ENCODE data around the gene MPO. TPM values are rescaled to one million over a fixed set of nuclear protein-coding genes. Genes with fewer than 3 reads are reported as not detected.

The MPO gene
- total RNA-seq, 2 donors from 2014 or later = 0.57 TPM; not detected in 1

- WGBS = 73% methylated on average over 5 of the region's 5 CpGs
- Histone ChIP-seq H3K4me3 (no peak within 1 kb of the TSS), H3K36me3 (no peaks in the 10 kb centered on the region), H3K27me3 (replicated peaks; ENCODE audit: insufficient read depth) (no peaks in the 10 kb centered on the region), H3K4me1 (replicated peaks) (no peaks in the 10 kb centered on the region), H3K9me3 (no peaks in the 10 kb centered on the region), H3K27ac (no peak within 1 kb of the TSS)
- TF ChIP-seq CTCF (IDR thresholded peaks at IDR 0.05) (no peak), POLR2AphosphoS5 (IDR thresholded peaks at IDR 0.05) (no peak), POLR2A (IDR thresholded peaks at IDR 0.05) (no peak)
- DNase-seq (ENCODE audit: low spot score) = no peak
- intact Hi-C loops (cut with DNase I) = no loop called here
Observed at GRCh38 chr17:58238147-58238634, 42.5 kb downstream of the MPO start, which contains the start of gene LPO. Gene LPO (plus strand): TSS chr17:58238584. CDS start chr17:58242980, 4,396 bp downstream.

- no peak for DNase-seq (ENCODE audit: low spot score)
- Histone ChIP-seq H3K4me3 (no peak overlapping the region), H3K4me1 (replicated peaks) (no peaks in the 10 kb centered on the region), H3K9me3 (no peaks in the 10 kb centered on the region), H3K27me3 (replicated peaks; ENCODE audit: insufficient read depth) (no peaks in the 10 kb centered on the region), H3K36me3 (no peaks in the 10 kb centered on the region), H3K27ac (no peak overlapping the region)
- 53% methylated on average over 2 of the region's 2 CpGs for WGBS
- no peak for TF ChIP-seq CTCF (IDR thresholded peaks at IDR 0.05)
- no peak for TF ChIP-seq POLR2A (IDR thresholded peaks at IDR 0.05)
- no peak for TF ChIP-seq POLR2AphosphoS5 (IDR thresholded peaks at IDR 0.05)
- intact Hi-C loops (cut with DNase I) = no loop called here
Observed at GRCh38 chr17:58236394-58236793, 44.3 kb downstream of the MPO start.

GRCh38 chr17:58235821-58236220, 44.9 kb downstream of the MPO start:
- TF ChIP-seq POLR2AphosphoS5 (IDR thresholded peaks at IDR 0.05) = no peak
- intact Hi-C loops (cut with DNase I) = no loop called here
- Histone ChIP-seq H3K4me1 (replicated peaks) (no peaks in the 10 kb centered on the region), H3K9me3 (no peaks in the 10 kb centered on the region), H3K27ac (no peak overlapping the region), H3K27me3 (replicated peaks; ENCODE audit: insufficient read depth) (no peaks in the 10 kb centered on the region), H3K4me3 (no peak overlapping the region), H3K36me3 (no peaks in the 10 kb centered on the region)
- WGBS = 86% methylated on average over 1 of the region's 1 CpG
- no peak for DNase-seq (ENCODE audit: low spot score)

- no peaks in the 10 kb centered on the region for H3K27me3 ChIP-seq (replicated peaks; ENCODE audit: insufficient read depth)
- intact Hi-C loops (cut with DNase I) = no loop called here
- no peak overlapping the region for H3K27ac ChIP-seq
- no peak overlapping the region for H3K4me3 ChIP-seq
- TF ChIP-seq CTCF (IDR thresholded peaks at IDR 0.05) = no peak
- TF ChIP-seq POLR2AphosphoS5 (IDR thresholded peaks at IDR 0.05) = no peak
- TF ChIP-seq POLR2A (IDR thresholded peaks at IDR 0.05) = no peak
- no peaks in the 10 kb centered on the region for H3K9me3 ChIP-seq
- 76% methylated on average over 3 of the region's 3 CpGs for WGBS
- H3K36me3 ChIP-seq = no peaks in the 10 kb centered on the region
- no peak for DNase-seq (ENCODE audit: low spot score)
- no peaks in the 10 kb centered on the region for H3K4me1 ChIP-seq (replicated peaks)
Observed at GRCh38 chr17:58234512-58234911, 46.2 kb downstream of the MPO start.

- H3K4me1 ChIP-seq (replicated peaks) = no peaks in the 10 kb centered on the region
- H3K27me3 ChIP-seq (replicated peaks; ENCODE audit: insufficient read depth) = no peaks in the 10 kb centered on the region
- H3K36me3 ChIP-seq = no peaks in the 10 kb centered on the region
- intact Hi-C loops (cut with DNase I) = no loop called here
- no peak overlapping the region for H3K4me3 ChIP-seq
- 69% methylated on average over 3 of the region's 3 CpGs for WGBS
- DNase-seq (ENCODE audit: low spot score) = no peak
- H3K9me3 ChIP-seq = no peaks in the 10 kb centered on the region
- TF ChIP-seq POLR2AphosphoS5 (IDR thresholded peaks at IDR 0.05) = no peak
- no peak for TF ChIP-seq POLR2A (IDR thresholded peaks at IDR 0.05)
- no peak for TF ChIP-seq CTCF (IDR thresholded peaks at IDR 0.05)
- H3K27ac ChIP-seq = no peak overlapping the region
Observed at GRCh38 chr17:58233543-58233942, 47.2 kb downstream of the MPO start.
